Occipital lobe (tissue), 2 donors: ENCODE results near the gene DRD3. TPM values are rescaled to one million over a fixed set of nuclear protein-coding genes. Genes with fewer than 3 reads are reported as not detected.

Experiments
- DNase-seq: peaks from one replicate; lab custom pipeline; 2025; lab: John Stamatoyannopoulos, UW
- total RNA-seq: library from RNA; depleted of rRNA; stranded (reverse); fragments of >200 nt; gene quantifications from one replicate; pipeline ENCODE4 v1.2.3, GENCODE V29; 2014

Gene DRD3
- total RNA-seq, 1 donor from 2014 or later, result not detected

DNA sequence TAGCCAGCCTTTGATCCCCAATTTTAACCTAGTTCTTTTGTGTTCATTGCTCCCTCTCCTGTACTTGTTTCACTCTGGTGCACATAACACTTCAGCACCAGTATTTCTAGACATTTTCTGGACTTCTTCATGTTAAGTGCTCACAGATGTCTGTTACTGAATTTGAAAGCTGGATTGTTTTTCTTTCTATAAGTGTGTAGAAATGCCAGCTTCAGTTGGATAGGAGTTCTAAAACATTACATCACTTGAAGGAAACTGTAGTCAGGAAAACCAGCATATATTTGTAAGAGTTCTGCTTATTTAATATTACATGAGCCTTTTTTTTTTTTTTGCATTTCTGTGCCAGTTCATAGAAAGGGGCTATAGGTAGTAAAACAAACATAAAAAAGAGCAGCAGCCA, 100.7 kb downstream of the DRD3 start:
- no peak for DNase-seq

Other genes with a start within 250 kb of the DRD3 start
- 12.2 TPM for gene ZDHHC23, start 231.0 kb downstream of the DRD3 start, total RNA-seq
- 6.6 TPM for gene CCDC191, start 122.5 kb downstream of the DRD3 start, total RNA-seq
- gene QTRT2, start 122.3 kb downstream of the DRD3 start, total RNA-seq, result 22.0 TPM
- gene ZNF80, start 58.5 kb upstream of the DRD3 start, total RNA-seq, result not detected
- not detected for gene TIGIT, start 115.0 kb upstream of the DRD3 start, total RNA-seq